ENCODE data around the gene FAM184A. TPM values are rescaled to one million over a fixed set of nuclear protein-coding genes. Genes with fewer than 3 reads are reported as not detected.
A peak's percentile ranks its signal among the peaks of the same experiment; 100 is the strongest.

Gene FAM184A
- total and polyA plus RNA-seq, 9 of the 15 experiments (the other 6 are each of a cell fraction or from before 2014, with no cell fraction given), result 6.4 to 18.7 (median 13.1) TPM

GRCh38 chr6:119037941-119038623 is 40.4 kb downstream of the FAM184A start (continued):
- TF ChIP-seq ELK3 (CRISPR knock-in tag; IDR thresholded peaks at IDR 0.05), result no peak
- TF ChIP-seq SOX6 (IDR thresholded peaks at IDR 0.05), result peak; percentile 87
- peak; percentile 53; the same call in 1 of the 2 replicates for TF ChIP-seq HMBOX1 (IDR thresholded peaks at IDR 0.05)
- TF ChIP-seq SP1 (CRISPR knock-in tag; IDR thresholded peaks at IDR 0.05), result peak; percentile 21; the same call in 1 of the 2 replicates
- TF ChIP-seq NR4A1 (CRISPR knock-in tag; IDR thresholded peaks at IDR 0.05), result no peak
- peak; percentile 51; the same call in 1 of the 2 replicates for TF ChIP-seq NR4A1 (tag; IDR thresholded peaks at IDR 0.05)
- peak; percentile 86 for TF ChIP-seq TAL1 (IDR thresholded peaks at IDR 0.05)
- TF ChIP-seq PHTF2 (CRISPR knock-in tag; IDR thresholded peaks at IDR 0.05), result no peak
- peak; percentile 49; the same call in 1 of the 2 replicates for TF ChIP-seq SMAD4 (CRISPR knock-in tag; conservative IDR thresholded peaks at IDR 0.05)
- TF ChIP-seq HOXB6 (CRISPR knock-in tag; IDR thresholded peaks at IDR 0.05; ENCODE audit: borderline replicate concordance), result no peak
- TF ChIP-seq RBM34 (IDR thresholded peaks at IDR 0.05; ENCODE audit: borderline replicate concordance, insufficient read depth, low read length), result no peak
- TF ChIP-seq PKNOX1 (IDR thresholded peaks at IDR 0.05), result peak; percentile 74
- TF ChIP-seq CTCFL (IDR thresholded peaks at IDR 0.05; ENCODE audit: borderline replicate concordance, insufficient read depth, low read depth, low read length, poor library complexity, severe bottlenecking), result no peak
- TF ChIP-seq ZNF354B (CRISPR knock-in tag; IDR thresholded peaks at IDR 0.05), result no peak
- TF ChIP-seq POLR2AphosphoS5 (IDR thresholded peaks at IDR 0.05; ENCODE audit: control insufficient read depth, insufficient read depth, low read depth, low read length), result peak; percentile 71; the same call in 1 of the 2 replicates
- TF ChIP-seq MITF (IDR thresholded peaks at IDR 0.05), result peak; percentile 46; the same call in 1 of the 2 replicates
- TF ChIP-seq SMARCE1 (IDR thresholded peaks at IDR 0.05), result peak; percentile 91

All from K562 (cell line).